Tibial artery (tissue), 4 donors: ENCODE measurements around the gene GOLGA6A.
"Not testable (repeated sequence)": the region's sequence is repeated elsewhere in the genome, so short reads cannot be mapped to it uniquely, and the experiment has no call there.

Source experiments
- DNase-seq, 2 donors: peaks; one replicate each; pipeline ENCODE4 v3.0.0-alpha.2; 2019
- H3K27ac ChIP-seq, 2 donors: fragments of 200-600 bp; sonication (generic) in 1 of 2; 1 replicate in 1 of 2; 2 replicates in 1 of 2; pipeline ENCODE4 v1.5.1; 2018 to 2019; ENCODE audit warnings: mild to moderate bottlenecking in 1 of 2
- H3K27me3 ChIP-seq, 2 donors: fragments of 200-600 bp; sonication (generic) in 1 of 2; one replicate each; pipeline versions ENCODE4 v1.5.1 to v1.6.0; 2016 to 2019
- H3K36me3 ChIP-seq, 3 donors: fragments of 200-600 bp; sonication (generic) in 2 of 3; one replicate each; pipeline ENCODE4 v1.5.1; 2016 to 2019; ENCODE audit warnings: mild to moderate bottlenecking in 2 of 3
- H3K4me1 ChIP-seq, 4 donors: fragments of 200-600 bp; sonication (generic) in 2 of 4; 1 replicate in 3 of 4; 2 replicates in 1 of 4; pipeline ENCODE4 v1.5.1; 2016 to 2019
- H3K4me3 ChIP-seq, 2 donors: fragments of 200-600 bp; sonication (generic) in 1 of 2; 1 replicate in 1 of 2; 2 replicates in 1 of 2; pipeline ENCODE4 v1.5.1; 2018 to 2019; ENCODE audit warnings: mild to moderate bottlenecking in 2 of 2
- H3K9me3 ChIP-seq, 3 donors: fragments of 200-600 bp; sonication (generic) in 1 of 3; one replicate each; pipeline ENCODE4 v1.5.1; 2016 to 2019
- CTCF ChIP-seq, 2 experiments: fragments of 200-600 bp in 1 of 2; fragments of 450-650 bp in 1 of 2; IDR thresholded peaks; one replicate each; pipeline ENCODE4 v1.5.1; 2017 to 2019; ENCODE audit warnings: antibody characterized with exemption in 2 of 2, mild to moderate bottlenecking in 1 of 2, moderate library complexity in 1 of 2
- intact Hi-C: fragments of 100-400 bp; cut with DNase I; formaldehyde crosslinking; loops from one replicate; pipeline ENCODE4 v1.15.0; 2023; ENCODE audit warnings: low total_unique reads

The GOLGA6A gene

GRCh38 chr15:74121039-74121438 lies 38.7 kb upstream of the GOLGA6A start:
- Histone ChIP-seq H3K36me3 (no peaks in the 10 kb centered on the region), H3K27me3 (peaks cover 0 to 50% of the 10 kb centered on the region in 2 donors), H3K9me3 (no peaks in the 10 kb centered on the region), H3K4me3 (no peak overlapping the region), H3K4me1 (no peaks in the 10 kb centered on the region), H3K27ac (no peak overlapping the region)
- TF ChIP-seq CTCF (IDR thresholded peaks at IDR 0.05): no peak
- intact Hi-C loops: loop anchor here (10.0 kb wide), 1 partner anchor 146 kb away; no protein-coding TSS in a partner anchor
- no peak for DNase-seq

- intact Hi-C loops: loop anchor here (10.0 kb wide), 1 partner anchor 146 kb away; no protein-coding TSS in a partner anchor
- no peak overlapping the region for H3K27ac ChIP-seq
- no peak for DNase-seq
- no peaks in the 10 kb centered on the region for H3K9me3 ChIP-seq
- no peaks in the 10 kb centered on the region for H3K36me3 ChIP-seq
- H3K4me1 ChIP-seq: no peaks in the 10 kb centered on the region
- peaks cover 0 to 44% of the 10 kb centered on the region in 2 donors for H3K27me3 ChIP-seq
- H3K4me3 ChIP-seq: no peak overlapping the region
- no peak for TF ChIP-seq CTCF (IDR thresholded peaks at IDR 0.05)
These were observed 38.1 kb upstream of the GOLGA6A start for GRCh38 chr15:74120426-74120825.

- Histone ChIP-seq H3K36me3 (no peaks in the 10 kb centered on the region), H3K9me3 (no peaks in the 10 kb centered on the region), H3K4me3 (no peak overlapping the region), H3K27me3 (peaks cover 0 to 18% of the 10 kb centered on the region in 2 donors), H3K27ac (no peak overlapping the region), H3K4me1 (no peaks in the 10 kb centered on the region)
- no peak for TF ChIP-seq CTCF (IDR thresholded peaks at IDR 0.05)
- intact Hi-C loops: no loop called here
- DNase-seq: no peak
These were observed 27.4 kb upstream of the GOLGA6A start for GRCh38 chr15:74109713-74110112.

GRCh38 chr15:74108611-74109010 lies 26.3 kb upstream of the GOLGA6A start:
- H3K9me3 ChIP-seq, DNase-seq, intact Hi-C loops, H3K27ac ChIP-seq, H3K4me1 ChIP-seq, H3K36me3 ChIP-seq, H3K4me3 ChIP-seq: not testable (repeated sequence)
- H3K27me3 ChIP-seq: peaks cover 0 to 18% of the 10 kb centered on the region in 2 donors

GRCh38 chr15:74108111-74108510 lies 25.8 kb upstream of the GOLGA6A start:
- no peak overlapping the region for H3K27ac ChIP-seq
- DNase-seq: no peak
- H3K36me3 ChIP-seq: no peaks in the 10 kb centered on the region
- H3K4me1 ChIP-seq: no peaks in the 10 kb centered on the region
- H3K27me3 ChIP-seq: peaks cover 0 to 18% of the 10 kb centered on the region in 2 donors
- intact Hi-C loops: no loop called here
- H3K9me3 ChIP-seq: no peaks in the 10 kb centered on the region
- no peak overlapping the region for H3K4me3 ChIP-seq
- no peak for TF ChIP-seq CTCF (IDR thresholded peaks at IDR 0.05)

- H3K9me3 ChIP-seq, H3K36me3 ChIP-seq, H3K4me1 ChIP-seq, H3K27me3 ChIP-seq, intact Hi-C loops: not testable (repeated sequence)
- peak; percentile 85 to 95 for DNase-seq
- H3K27ac ChIP-seq: peak overlapping the region; percentile 57 to 62
- H3K4me3 ChIP-seq: peak overlapping the region; percentile 45 to 50
These were observed 17.8 kb upstream of the GOLGA6A start for GRCh38 chr15:74099963-74100733.

- H3K27ac ChIP-seq, H3K4me1 ChIP-seq, H3K27me3 ChIP-seq, intact Hi-C loops, DNase-seq, H3K4me3 ChIP-seq, H3K9me3 ChIP-seq, H3K36me3 ChIP-seq: not testable (repeated sequence)
These were observed 14.6 kb upstream of the GOLGA6A start for GRCh38 chr15:74096753-74097474.

GRCh38 chr15:74095610-74096009 lies 13.3 kb upstream of the GOLGA6A start:
- intact Hi-C loops, H3K4me3 ChIP-seq, H3K27ac ChIP-seq, H3K36me3 ChIP-seq, H3K4me1 ChIP-seq, H3K9me3 ChIP-seq, H3K27me3 ChIP-seq, DNase-seq: not testable (repeated sequence)

- H3K4me3 ChIP-seq, H3K36me3 ChIP-seq, intact Hi-C loops: not testable (repeated sequence)
These were observed 12.2 kb upstream of the GOLGA6A start for GRCh38 chr15:74094567-74094966.

GRCh38 chr15:74075781-74076180 lies 6.6 kb downstream of the GOLGA6A start:
- H3K27ac ChIP-seq, H3K36me3 ChIP-seq, DNase-seq, H3K9me3 ChIP-seq, H3K27me3 ChIP-seq, H3K4me1 ChIP-seq, H3K4me3 ChIP-seq, intact Hi-C loops: not testable (repeated sequence)

More at GRCh38 chr15:74094567-74094966, 12.2 kb upstream of the GOLGA6A start:
- not testable (repeated sequence) for DNase-seq, H3K4me1 ChIP-seq, H3K27ac ChIP-seq, H3K9me3 ChIP-seq, H3K27me3 ChIP-seq
